HepG2 (cell line): Measurements from ENCODE around the gene NME7. TPM values are rescaled to one million over a fixed set of nuclear protein-coding genes. Genes with fewer than 3 reads are reported as not detected.

Experiments
- CREM ChIP-seq, 2 experiments: sonication (generic) in 1 of 2; formaldehyde crosslinking in 1 of 2; IDR thresholded peaks; 2 replicates each; pipeline versions ENCODE4 v1.4.0 to v1.6.1; 2016 to 2020; ENCODE audit warnings: antibody characterized with exemption in 1 of 2, mild to moderate bottlenecking in 1 of 2, missing genetic modification reagents in 1 of 2
- FOXA3 ChIP-seq: IDR thresholded peaks from 2 replicates; pipeline ENCODE4 v1.6.1; 2016; ENCODE audit warnings: missing genetic modification reagents, missing compliant biosample characterization
- FOXP4 ChIP-seq: sonication (generic); formaldehyde crosslinking; IDR thresholded peaks from 2 replicates; pipeline ENCODE4 v1.4.0; 2020; ENCODE audit warnings: missing genetic modification reagents
- HOXD1 ChIP-seq: sonication (generic); formaldehyde crosslinking; IDR thresholded peaks from 2 replicates; pipeline ENCODE4 v1.5.0; 2020; ENCODE audit warnings: missing genetic modification reagents
- MAFF ChIP-seq: IDR thresholded peaks from 2 replicates; pipeline ENCODE4 v1.6.1; 2011; ENCODE audit warnings: low read depth, low read length, improper control_type of control experiment
- NR2F6 ChIP-seq, 2 experiments: IDR thresholded peaks; 2 replicates each; pipeline ENCODE4 v1.6.1; 2016; ENCODE audit warnings: antibody characterized with exemption in 1 of 2, mild to moderate bottlenecking in 1 of 2
- TBX2 ChIP-seq: sonication (generic); formaldehyde crosslinking; IDR thresholded peaks from 2 replicates; pipeline ENCODE4 v1.5.0; 2020; ENCODE audit warnings: missing genetic modification reagents, mild to moderate bottlenecking, borderline replicate concordance
- ZKSCAN8 ChIP-seq: IDR thresholded peaks from 2 replicates; pipeline ENCODE4 v1.6.1; 2016; ENCODE audit warnings: borderline replicate concordance, missing genetic modification reagents, missing compliant biosample characterization
- ZNF275 ChIP-seq: sonication (generic); formaldehyde crosslinking; IDR thresholded peaks from 2 replicates; pipeline ENCODE4 v1.8.0; 2022; ENCODE audit warnings: missing genetic modification reagents, mild to moderate bottlenecking, inconsistent platforms, borderline replicate concordance
- ZNF329 ChIP-seq: sonication (generic); formaldehyde crosslinking; IDR thresholded peaks from 2 replicates; pipeline ENCODE4 v1.9.0; 2021; ENCODE audit warnings: low read depth, mild to moderate bottlenecking, missing genetic modification reagents
- ZNF737 ChIP-seq: sonication (generic); formaldehyde crosslinking; IDR thresholded peaks from 2 replicates; pipeline ENCODE4 v1.5.0; 2020; ENCODE audit warnings: missing genetic modification reagents, mild to moderate bottlenecking, borderline replicate concordance
- ZNF790 ChIP-seq: sonication (generic); formaldehyde crosslinking; IDR thresholded peaks from 2 replicates; pipeline ENCODE4 v1.8.0; 2022; ENCODE audit warnings: missing genetic modification reagents, mild to moderate bottlenecking, borderline replicate concordance
- polyA plus RNA-seq, 8 experiments: library from polyadenylated mRNA; depleted of rRNA in 3 of 8; stranded (reverse) in 7 of 8; unstranded in 1 of 8; fragments of >200 nt; fragmentation: Illumina TruSeq in 4 of 8; extraction: Trizol in 4 of 8; gene quantifications; 2 replicates each; pipeline versions ENCODE4 v1.2.1 to v1.2.3, GENCODE V29; 2011 to 2016; ENCODE audit warnings: low read depth in 4 of 8, missing spikeins in 1 of 8, mixed read lengths in 1 of 8; ENCODE audit not compliant: insufficient read depth in 1 of 8
- total RNA-seq, 5 experiments: library from RNA; depleted of rRNA; stranded (reverse); fragments of >200 nt; fragmentation: Illumina TruSeq; extraction: Trizol; gene quantifications; 2 replicates each; pipeline ENCODE4 v1.2.3, GENCODE V29; 2016; ENCODE audit warnings: low read depth in 1 of 5

NME7 gene
- total and polyA plus RNA-seq, 2 of the 13 experiments (the other 11 are each of a cell fraction or from before 2014, with no cell fraction given): 9.4 to 22.5 TPM

GRCh38 chr1:169121146-169121923, 246.3 kb downstream of the NME7 start (continued):
- TF ChIP-seq ZNF275 (CRISPR knock-in tag) (0 out of 2 replicates have a peak, but pooled peaks have one; percentile 31), FOXP4 (peak; percentile 37; the same call in 1 of the 2 replicates), FOXA3 (CRISPR knock-in tag) (peak; percentile 42; the same call in 1 of the 2 replicates), MAFF (no peak), TBX2 (CRISPR knock-in tag) (peak; percentile 28; the same call in 1 of the 2 replicates), ZNF329 (no peak), ZNF790 (CRISPR knock-in tag) (no peak), HOXD1 (no peak), ZKSCAN8 (CRISPR knock-in tag) (no peak), ZNF737 (no peak), CREM (IDR thresholded peaks at IDR 0.05) (no peak), CREM (CRISPR knock-in tag; IDR thresholded peaks at IDR 0.05) (no peak), NR2F6 (IDR thresholded peaks at IDR 0.05) (0 out of 2 replicates have a peak, but pooled peaks have one; percentile 10), NR2F6 (CRISPR knock-in tag; IDR thresholded peaks at IDR 0.05) (no peak)
